HepG2 (cell line): Measurements from ENCODE around the gene YPEL3. TPM values are rescaled to one million over a fixed set of nuclear protein-coding genes. Genes with fewer than 3 reads are reported as not detected.

Experiments
- ARNT2 ChIP-seq: sonication (generic); formaldehyde crosslinking; IDR thresholded peaks from 2 replicates; pipeline ENCODE4 v1.8.0; 2022; ENCODE audit warnings: mild to moderate bottlenecking, low read depth, missing genetic modification reagents, moderate library complexity
- ATM ChIP-seq: fragments of 450-650 bp; IDR thresholded peaks from 2 replicates; pipeline ENCODE4 v1.7.1; 2017; ENCODE audit warnings: mild to moderate bottlenecking, borderline replicate concordance
- CEBPB ChIP-seq: IDR thresholded peaks from 2 replicates; pipeline ENCODE4 v1.6.1; 2011; ENCODE audit warnings: low read depth, low read length, improper control_type of control experiment, borderline replicate concordance
- GFI1 ChIP-seq: sonication (generic); formaldehyde crosslinking; IDR thresholded peaks from 2 replicates; pipeline ENCODE4 v1.5.0; 2020; ENCODE audit warnings: missing genetic modification reagents, mild to moderate bottlenecking, borderline replicate concordance
- HIVEP1 ChIP-seq: sonication (generic); formaldehyde crosslinking; IDR thresholded peaks from 2 replicates; pipeline ENCODE4 v1.4.0; 2020; ENCODE audit warnings: mild to moderate bottlenecking, missing genetic modification reagents
- ISL2 ChIP-seq: sonication (generic); formaldehyde crosslinking; IDR thresholded peaks from 2 replicates; pipeline ENCODE4 v1.5.0; 2020; ENCODE audit warnings: missing genetic modification reagents
- KDM5A ChIP-seq: fragments of 200-600 bp; sonication (generic); IDR thresholded peaks from 2 replicates; pipeline ENCODE4 v1.7.0; 2018; ENCODE audit warnings: antibody characterized with exemption, mild to moderate bottlenecking, low read length, borderline replicate concordance
- NBN ChIP-seq: fragments of 450-650 bp; conservative IDR thresholded peaks from 2 replicates; pipeline ENCODE4 v1.6.1; 2017
- NCOA1 ChIP-seq: sonication (generic); formaldehyde crosslinking; IDR thresholded peaks from 2 replicates; pipeline ENCODE4 v1.9.0; 2021; ENCODE audit warnings: missing genetic modification reagents
- NONO ChIP-seq, 2 experiments: fragments of 450-650 bp in 1 of 2; sonication (generic) in 1 of 2; formaldehyde crosslinking in 1 of 2; IDR thresholded peaks in 1 of 2; conservative IDR thresholded peaks in 1 of 2; 2 replicates each; pipeline versions ENCODE4 v1.6.1 to v1.8.0; 2017 to 2022; ENCODE audit warnings: mild to moderate bottlenecking in 1 of 2, missing genetic modification reagents in 1 of 2, moderate library complexity in 1 of 2
- POLR2A ChIP-seq, 2 experiments: IDR thresholded peaks; 2 replicates each; pipeline ENCODE4 v1.6.1; 2011; ENCODE audit warnings: low read depth in 2 of 2, low read length in 2 of 2, mild to moderate bottlenecking in 1 of 2, moderate library complexity in 1 of 2; ENCODE audit not compliant: insufficient read depth in 1 of 2
- PRDM10 ChIP-seq: sonication (generic); formaldehyde crosslinking; IDR thresholded peaks from 2 replicates; pipeline ENCODE4 v1.4.0; 2020; ENCODE audit warnings: low read depth, missing genetic modification reagents
- RAD51 ChIP-seq: fragments of 450-650 bp; IDR thresholded peaks from 2 replicates; pipeline ENCODE4 v1.6.1; 2016; ENCODE audit warnings: borderline replicate concordance
- TBX3 ChIP-seq: fragments of 450-650 bp; IDR thresholded peaks from 2 replicates; pipeline ENCODE4 v1.6.1; 2017; ENCODE audit warnings: antibody characterized with exemption, mild to moderate bottlenecking, inconsistent platforms, borderline replicate concordance
- U2AF2 ChIP-seq: fragments of 200-400 bp; formaldehyde crosslinking; IDR thresholded peaks from 2 replicates; pipeline ENCODE4 v1.6.1; 2017; ENCODE audit warnings: low read depth, mild to moderate bottlenecking, low read length
- ZC3H13 ChIP-seq: sonication (generic); formaldehyde crosslinking; IDR thresholded peaks from 2 replicates; pipeline ENCODE4 v1.8.1; 2023; ENCODE audit warnings: mild to moderate bottlenecking, missing genetic modification reagents, moderate library complexity
- ZFP37 ChIP-seq: sonication (generic); formaldehyde crosslinking; IDR thresholded peaks from 2 replicates; pipeline ENCODE4 v1.4.0; 2020; ENCODE audit warnings: missing genetic modification reagents, borderline replicate concordance
- ZMAT3 ChIP-seq: sonication (generic); formaldehyde crosslinking; conservative IDR thresholded peaks from 2 replicates; pipeline ENCODE4 v1.7.0; 2021; ENCODE audit warnings: missing genetic modification reagents
- ZNF431 ChIP-seq: sonication (generic); formaldehyde crosslinking; IDR thresholded peaks from 2 replicates; pipeline ENCODE4 v1.9.0; 2022; ENCODE audit warnings: missing genetic modification reagents, low read depth, mild to moderate bottlenecking, borderline replicate concordance
- ZNF576 ChIP-seq: sonication (generic); formaldehyde crosslinking; IDR thresholded peaks from 2 replicates; pipeline ENCODE4 v1.4.0; 2020; ENCODE audit warnings: mild to moderate bottlenecking, missing genetic modification reagents
- ZNF605 ChIP-seq: sonication (generic); formaldehyde crosslinking; IDR thresholded peaks from 2 replicates; pipeline ENCODE4 v1.8.0; 2022; ENCODE audit warnings: mild to moderate bottlenecking, missing genetic modification reagents
- ZNF672 ChIP-seq: sonication (generic); formaldehyde crosslinking; IDR thresholded peaks from 2 replicates; pipeline ENCODE4 v1.8.1; 2022; ENCODE audit warnings: missing genetic modification reagents
- ZNF784 ChIP-seq: sonication (generic); formaldehyde crosslinking; IDR thresholded peaks from 2 replicates; pipeline ENCODE4 v1.5.1; 2020; ENCODE audit warnings: missing genetic modification reagents, mild to moderate bottlenecking, borderline replicate concordance
- ZNF788 ChIP-seq: sonication (generic); formaldehyde crosslinking; IDR thresholded peaks from 2 replicates; pipeline ENCODE4 v1.5.0; 2020; ENCODE audit warnings: mild to moderate bottlenecking, missing genetic modification reagents, borderline replicate concordance
- polyA plus RNA-seq, 8 experiments: library from polyadenylated mRNA; depleted of rRNA in 3 of 8; stranded (reverse) in 7 of 8; unstranded in 1 of 8; fragments of >200 nt; fragmentation: Illumina TruSeq in 4 of 8; extraction: Trizol in 4 of 8; gene quantifications; 2 replicates each; pipeline versions ENCODE4 v1.2.1 to v1.2.3, GENCODE V29; 2011 to 2016; ENCODE audit warnings: low read depth in 4 of 8, missing spikeins in 1 of 8, mixed read lengths in 1 of 8; ENCODE audit not compliant: insufficient read depth in 1 of 8
- total RNA-seq, 5 experiments: library from RNA; depleted of rRNA; stranded (reverse); fragments of >200 nt; fragmentation: Illumina TruSeq; extraction: Trizol; gene quantifications; 2 replicates each; pipeline ENCODE4 v1.2.3, GENCODE V29; 2016; ENCODE audit warnings: low read depth in 1 of 5

The YPEL3 gene
- total and polyA plus RNA-seq, 2 of the 13 experiments (the other 11 are each of a cell fraction or from before 2014, with no cell fraction given) = 5.4 to 47.0 TPM

- TF ChIP-seq GFI1 (peak; percentile 24; the same call in 1 of the 2 replicates), ZNF431 (peak; percentile 92; the same call in 1 of the 2 replicates), ZNF788 (CRISPR knock-in tag) (peak; percentile 77), KDM5A (no peak; the same call in 1 of the 2 replicates), TBX3 (peak; percentile 90), ZNF576 (CRISPR knock-in tag) (no peak), ZNF672 (no peak), PRDM10 (CRISPR knock-in tag) (peak; percentile 81), ZC3H13 (peak; percentile 32; the same call in 1 of the 2 replicates), CEBPB (peak; percentile 9; the same call in 1 of the 2 replicates), ZMAT3 (CRISPR knock-in tag) (peak; percentile 55; the same call in 1 of the 2 replicates), NBN (no peak; the same call in 1 of the 2 replicates), RAD51 (no peak), U2AF2 (no peak), NONO (IDR thresholded peaks at IDR 0.05) (no peak), NONO (CRISPR knock-in tag; conservative IDR thresholded peaks at IDR 0.05) (peak; percentile 62), NCOA1 (CRISPR knock-in tag) (peak; percentile 95), HIVEP1 (CRISPR knock-in tag) (no peak), ISL2 (CRISPR knock-in tag) (peak; percentile 71), ZNF605 (CRISPR knock-in tag) (peak; percentile 72), ZFP37 (CRISPR knock-in tag) (peak; percentile 79; the same call in 1 of the 2 replicates), POLR2A (IDR thresholded peaks at IDR 0.05; ENCODE audit: insufficient read depth in 1 of 2, low read depth in 2 of 2, low read length in 2 of 2) (peak; percentile 50; a peak in 3 of 4 replicates), ATM (0 out of 2 replicates have a peak, but pooled peaks have one; percentile 87), ZNF784 (CRISPR knock-in tag) (no peak), ARNT2 (CRISPR knock-in tag) (peak; percentile 26)
These were observed 43.8 kb upstream of the YPEL3 start (continued) for GRCh38 chr16:30139583-30140481.
